CD4-positive, alpha-beta T cell (primary cell): ENCODE results near the gene TTC32. TPM values are rescaled to one million over a fixed set of nuclear protein-coding genes. Genes with fewer than 3 reads are reported as not detected.

ENCODE experiments used
- ATAC-seq: fragments of 200-7000 bp; cut with Tn5 transposase; one replicate; pipeline ENCODE4 v1.10.0; 2022; ENCODE audit warnings: mild to moderate bottlenecking; ENCODE audit not compliant: poor library complexity
- CTCF ChIA-PET: fragments of 350-600 bp; sonication (Branson Sonifier 250); formaldehyde crosslinking; loops from one replicate; lab custom pipeline; 2021; ENCODE audit warnings: antibody characterized with exemption, inconsistent platforms; lab: Charles Lee
- POLR2A ChIA-PET: fragments of 350-600 bp; sonication (Branson Sonifier 250); formaldehyde crosslinking; loops from one replicate; lab custom pipeline; 2021; ENCODE audit warnings: antibody characterized with exemption, inconsistent platforms; lab: Charles Lee
- DNase-seq, 14 experiments: peaks; one replicate each; pipeline ENCODE4 v3.0.0-alpha.2; 2013 to 2020; ENCODE audit warnings: mixed read lengths in 2 of 14
- H3K27ac ChIP-seq, 2 donors: one replicate each; pipeline versions ENCODE4 v1.5.1 to v1.7.0; 2013; ENCODE audit warnings: low read length in 2 of 2, low read depth in 1 of 2, mild to moderate bottlenecking in 1 of 2
- H3K27me3 ChIP-seq, 2 experiments: 1 replicate in 1 of 2; 2 replicates in 1 of 2; pipeline versions ENCODE4 v1.6.1 to v1.7.0; 2013; ENCODE audit warnings: low read length in 2 of 2, control low read depth in 1 of 2, mild to moderate bottlenecking in 1 of 2, moderate library complexity in 1 of 2; ENCODE audit not compliant: insufficient read depth in 2 of 2, control insufficient read depth in 1 of 2
- H3K36me3 ChIP-seq: one replicate; pipeline ENCODE4 v1.6.1; 2013; ENCODE audit warnings: low read length, control low read depth; ENCODE audit not compliant: insufficient read depth
- H3K4me1 ChIP-seq: one replicate; pipeline ENCODE4 v1.6.1; 2013; ENCODE audit warnings: low read length, control low read depth; ENCODE audit not compliant: insufficient read depth
- H3K4me3 ChIP-seq: one replicate; pipeline ENCODE4 v1.5.1; 2013; ENCODE audit warnings: mild to moderate bottlenecking, low read length, moderate library complexity
- H3K9me3 ChIP-seq, 2 experiments: 1 replicate in 1 of 2; 2 replicates in 1 of 2; pipeline versions ENCODE4 v1.6.1 to v1.7.0; 2013; ENCODE audit warnings: low read length in 2 of 2, mild to moderate bottlenecking in 2 of 2, control low read depth in 1 of 2, moderate library complexity in 1 of 2; ENCODE audit not compliant: control insufficient read depth in 1 of 2, insufficient read depth in 1 of 2
- H3K27ac Mint-ChIP-seq: one replicate; pipeline ENCODE4 v1.8.0; 2020; ENCODE audit warnings: mixed read lengths
- H3K27me3 Mint-ChIP-seq: one replicate; pipeline ENCODE4 v1.8.0; 2021; ENCODE audit warnings: mixed read lengths
- H3K36me3 Mint-ChIP-seq: one replicate; pipeline ENCODE4 v1.8.0; 2021; ENCODE audit warnings: low read depth, mixed read lengths
- H3K4me1 Mint-ChIP-seq: one replicate; pipeline ENCODE4 v1.8.0; 2021; ENCODE audit warnings: low read depth, mixed read lengths
- H3K4me3 Mint-ChIP-seq: one replicate; pipeline ENCODE4 v1.8.0; 2020; ENCODE audit warnings: mild to moderate bottlenecking, mixed read lengths
- H3K9me3 Mint-ChIP-seq: one replicate; pipeline ENCODE4 v1.8.0; 2020; ENCODE audit warnings: mixed read lengths
- CTCF ChIP-seq: fragments of 200-600 bp; IDR thresholded peaks from one replicate; pipeline ENCODE4 v1.8.0; 2022; ENCODE audit warnings: antibody characterized with exemption, mild to moderate bottlenecking
- intact Hi-C, 2 experiments: fragments of 100-400 bp; cut with DNase I in 1 of 2; cut with micrococcal nuclease in 1 of 2; formaldehyde crosslinking; loops; one replicate each; pipeline versions ENCODE4 v1.15.1 to v1.9.0; 2023 to 2025; cut with DNase I, micrococcal nuclease
- total RNA-seq, 174 experiments: library from RNA in 2 of 174; stranded (reverse) in 2 of 174; gene quantifications; one replicate each; pipeline ENCODE4 v1.2.3 and lab custom pipeline; 2021 to 2026

The TTC32 gene
- total RNA-seq, 2 experiments from 2014 or later = 53.1 to 54.2 TPM

- ATAC-seq (no peak), DNase-seq (no peak)
- no peak for TF ChIP-seq CTCF
- CTCF ChIA-PET = interaction anchor here (1.2 kb wide), 1 partner anchor 783 kb away, joined by 3 read pairs; the partner anchor contains the start of gene HS1BP3
- Histone ChIP-seq H3K27ac (peak overlapping the region in 1 of 2 donors; percentile 69), H3K36me3 (peaks cover 2% of the 10 kb centered on the region), H3K9me3 (no peaks in the 10 kb centered on the region), H3K27me3 (no peaks in the 10 kb centered on the region), H3K4me1 (peaks cover 31% of the 10 kb centered on the region), H3K4me3 (peak overlapping the region; percentile 84)
- peaks cover 28% of the 10 kb centered on the region for H3K36me3 Mint-ChIP-seq
- POLR2A ChIA-PET = interaction anchor here (1.0 to 2.2 kb wide), 5 partner anchors 29 to 1308 kb away, joined by 4 to 27 read pairs (median 8); partner anchors contain the start of genes RDH14 and TTC32
- no peaks in the 10 kb centered on the region for H3K9me3 Mint-ChIP-seq
- H3K27me3 Mint-ChIP-seq = no peaks in the 10 kb centered on the region
- intact Hi-C loops = loop anchor here (1.0 to 10.0 kb wide), 5 partner anchors 33 to 1116 kb away; partner anchors contain the start of gene TTC32 (in 2 of the 2)
- peak overlapping the region; percentile 98 for H3K4me3 Mint-ChIP-seq
- H3K4me1 Mint-ChIP-seq = peaks cover 45% of the 10 kb centered on the region
- peak overlapping the region; percentile 99 for H3K27ac Mint-ChIP-seq
Observed at GRCh38 chr2:19868224-19868623, 33.6 kb downstream of the TTC32 start.

DNA sequence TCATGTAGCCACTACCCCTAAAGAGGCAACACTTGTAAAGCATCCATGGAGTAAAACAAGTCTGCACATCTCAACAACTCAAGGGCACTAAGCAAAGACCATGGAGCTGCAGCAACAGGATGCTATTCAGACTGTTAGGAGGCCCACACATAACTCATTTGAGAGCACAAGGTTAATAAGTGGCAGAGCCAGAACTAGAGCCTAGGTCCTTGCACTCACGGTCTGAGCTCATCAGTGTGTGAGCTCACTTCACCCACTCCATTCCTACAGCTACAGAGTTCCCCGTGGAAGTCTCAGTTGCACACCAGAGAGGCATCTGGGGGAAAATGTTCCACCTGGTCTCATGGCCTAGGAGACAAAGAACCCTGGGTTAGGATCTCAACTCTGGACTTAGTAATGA, 35.0 kb downstream of the TTC32 start:
- H3K27me3 ChIP-seq = no peaks in the 10 kb centered on the region
- H3K27ac ChIP-seq = no peak overlapping the region
- H3K4me3 Mint-ChIP-seq = no peak overlapping the region
- intact Hi-C loops = loop anchor here (5.0 to 10.0 kb wide), 3 partner anchors 502 to 1114 kb away; no protein-coding TSS in a partner anchor
- peak overlapping the region; percentile 17 for H3K27ac Mint-ChIP-seq
- no peaks in the 10 kb centered on the region for H3K9me3 Mint-ChIP-seq
- ChIA-PET CTCF (no interaction called here), POLR2A (no interaction called here)
- ATAC-seq = no peak
- peaks cover 33% of the 10 kb centered on the region for H3K4me1 ChIP-seq
- no peak overlapping the region for H3K4me3 ChIP-seq
- peaks cover 14% of the 10 kb centered on the region for H3K36me3 Mint-ChIP-seq
- H3K9me3 ChIP-seq = no peaks in the 10 kb centered on the region
- TF ChIP-seq CTCF = no peak
- H3K36me3 ChIP-seq = peaks cover 2% of the 10 kb centered on the region
- H3K27me3 Mint-ChIP-seq = no peaks in the 10 kb centered on the region
- H3K4me1 Mint-ChIP-seq = peaks cover 39% of the 10 kb centered on the region
- DNase-seq = no peak

DNA sequence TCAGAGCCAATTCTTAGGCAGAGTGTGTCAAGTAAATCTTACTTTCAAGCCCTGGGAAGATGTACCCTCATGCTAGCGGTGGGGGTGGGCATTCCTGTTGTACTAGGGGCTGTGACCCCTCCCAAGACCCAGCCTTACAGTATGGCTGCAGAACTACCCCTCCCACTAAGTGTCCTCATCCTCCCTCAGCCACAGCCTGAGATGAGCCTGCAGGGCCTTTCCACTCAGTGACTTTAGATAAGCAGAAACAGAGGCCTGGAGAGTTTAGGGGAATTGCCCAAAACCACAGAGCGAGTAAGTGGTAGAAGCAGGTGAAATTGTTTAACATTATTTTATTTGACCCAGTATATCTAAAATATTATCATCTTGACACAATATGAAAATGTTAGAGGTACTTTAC, 36.6 kb downstream of the TTC32 start:
- Mint-ChIP-seq H3K27ac (no peak overlapping the region), H3K4me3 (no peak overlapping the region), H3K36me3 (peaks cover 4% of the 10 kb centered on the region), H3K4me1 (peaks cover 33% of the 10 kb centered on the region), H3K9me3 (no peaks in the 10 kb centered on the region), H3K27me3 (no peaks in the 10 kb centered on the region)
- DNase-seq (no peak), ATAC-seq (no peak)
- Histone ChIP-seq H3K4me3 (no peak overlapping the region), H3K27ac (no peak overlapping the region), H3K36me3 (no peaks in the 10 kb centered on the region), H3K4me1 (peaks cover 30% of the 10 kb centered on the region), H3K27me3 (no peaks in the 10 kb centered on the region), H3K9me3 (no peaks in the 10 kb centered on the region)
- intact Hi-C loops = loop anchor here (5.0 to 10.0 kb wide), 3 partner anchors 500 to 1113 kb away; no protein-coding TSS in a partner anchor
- TF ChIP-seq CTCF = no peak
- POLR2A ChIA-PET = interaction anchor here (1.4 kb wide), 1 partner anchor 35 kb away, joined by 3 read pairs; no protein-coding TSS in a partner anchor
- CTCF ChIA-PET = interaction anchor here (0.5 kb wide), 1 partner anchor 811 kb away, joined by 3 read pairs; no protein-coding TSS in a partner anchor
